GM12872 (cell line): ENCODE data around the gene NEK6.

Source experiments
- TF ChIP-seq, protein P1 (sequence below): IDR thresholded peaks from 3 replicates; pipeline ENCODE4 v1.5.1; 2011; ENCODE audit warnings: low read depth, mild to moderate bottlenecking, low read length, moderate library complexity; ENCODE audit not compliant: insufficient read depth

Gene NEK6

DNA sequence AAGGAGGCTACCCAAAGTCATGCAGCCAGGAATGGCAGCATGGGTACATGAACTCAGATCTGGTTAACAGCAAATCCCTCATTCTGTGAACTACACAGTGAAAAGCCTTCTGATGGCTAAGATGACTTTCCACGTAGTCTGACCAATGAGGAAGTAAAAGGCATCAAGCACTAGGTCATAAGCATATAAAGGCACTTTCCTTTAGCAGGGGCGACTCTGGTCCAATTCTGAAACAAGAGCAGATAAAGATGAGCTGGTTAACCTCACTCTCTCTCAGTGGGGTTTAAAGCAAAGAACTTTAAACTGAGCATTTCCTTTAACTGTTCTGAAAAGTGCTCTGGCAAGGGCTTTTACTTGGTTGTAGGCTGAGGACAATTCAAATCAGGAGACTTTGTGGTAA lies 136.4 kb downstream of the NEK6 start:
- TF ChIP-seq, protein P1, sequence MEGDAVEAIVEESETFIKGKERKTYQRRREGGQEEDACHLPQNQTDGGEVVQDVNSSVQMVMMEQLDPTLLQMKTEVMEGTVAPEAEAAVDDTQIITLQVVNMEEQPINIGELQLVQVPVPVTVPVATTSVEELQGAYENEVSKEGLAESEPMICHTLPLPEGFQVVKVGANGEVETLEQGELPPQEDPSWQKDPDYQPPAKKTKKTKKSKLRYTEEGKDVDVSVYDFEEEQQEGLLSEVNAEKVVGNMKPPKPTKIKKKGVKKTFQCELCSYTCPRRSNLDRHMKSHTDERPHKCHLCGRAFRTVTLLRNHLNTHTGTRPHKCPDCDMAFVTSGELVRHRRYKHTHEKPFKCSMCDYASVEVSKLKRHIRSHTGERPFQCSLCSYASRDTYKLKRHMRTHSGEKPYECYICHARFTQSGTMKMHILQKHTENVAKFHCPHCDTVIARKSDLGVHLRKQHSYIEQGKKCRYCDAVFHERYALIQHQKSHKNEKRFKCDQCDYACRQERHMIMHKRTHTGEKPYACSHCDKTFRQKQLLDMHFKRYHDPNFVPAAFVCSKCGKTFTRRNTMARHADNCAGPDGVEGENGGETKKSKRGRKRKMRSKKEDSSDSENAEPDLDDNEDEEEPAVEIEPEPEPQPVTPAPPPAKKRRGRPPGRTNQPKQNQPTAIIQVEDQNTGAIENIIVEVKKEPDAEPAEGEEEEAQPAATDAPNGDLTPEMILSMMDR: no peak

DNA sequence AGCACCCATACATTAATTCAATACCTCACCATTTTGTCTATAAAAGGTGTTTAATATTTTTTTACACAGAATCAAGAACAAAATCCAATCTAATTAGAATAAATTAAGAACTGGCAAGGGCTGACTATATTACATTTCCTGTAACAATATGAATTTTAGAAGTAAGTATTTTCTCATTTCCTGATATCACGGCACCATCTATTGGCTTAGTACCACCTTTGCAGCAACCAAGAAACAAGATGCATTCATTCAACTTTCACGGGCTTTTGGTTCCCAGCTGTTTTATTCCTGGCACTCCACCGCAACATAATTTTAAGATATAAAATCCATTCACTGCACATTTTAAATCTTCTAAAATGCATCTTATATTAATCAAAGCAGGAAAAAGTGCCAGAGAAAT lies 136.8 kb downstream of the NEK6 start:
- TF ChIP-seq, protein P1: no peak

DNA sequence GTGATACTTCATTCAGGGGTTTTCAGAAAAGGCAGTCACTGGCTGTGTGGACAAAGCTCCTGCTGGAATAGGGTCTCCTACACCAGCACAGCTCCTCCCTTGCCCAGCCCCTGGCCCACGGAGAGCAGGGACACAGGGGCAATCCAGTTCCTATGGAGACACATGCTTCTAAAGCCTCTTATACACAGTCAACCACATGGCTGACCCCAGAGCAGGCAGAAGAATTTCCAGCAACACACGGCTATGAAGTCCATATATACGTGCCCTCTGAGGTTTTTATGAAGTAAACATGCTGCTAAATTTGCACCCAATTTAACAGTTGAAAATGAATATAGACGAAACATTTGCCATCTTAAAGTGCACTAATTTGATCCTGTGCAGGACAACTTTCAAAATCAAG lies 138.1 kb downstream of the NEK6 start:
- TF ChIP-seq, protein P1: no peak

- TF ChIP-seq, protein P1: no peak
Measured at GRCh38 chr9:124398191-124398935, 140.6 kb downstream of the NEK6 start.

GRCh38 chr9:124399323-124399967 lies 141.7 kb downstream of the NEK6 start:
- TF ChIP-seq, protein P1: no peak

DNA sequence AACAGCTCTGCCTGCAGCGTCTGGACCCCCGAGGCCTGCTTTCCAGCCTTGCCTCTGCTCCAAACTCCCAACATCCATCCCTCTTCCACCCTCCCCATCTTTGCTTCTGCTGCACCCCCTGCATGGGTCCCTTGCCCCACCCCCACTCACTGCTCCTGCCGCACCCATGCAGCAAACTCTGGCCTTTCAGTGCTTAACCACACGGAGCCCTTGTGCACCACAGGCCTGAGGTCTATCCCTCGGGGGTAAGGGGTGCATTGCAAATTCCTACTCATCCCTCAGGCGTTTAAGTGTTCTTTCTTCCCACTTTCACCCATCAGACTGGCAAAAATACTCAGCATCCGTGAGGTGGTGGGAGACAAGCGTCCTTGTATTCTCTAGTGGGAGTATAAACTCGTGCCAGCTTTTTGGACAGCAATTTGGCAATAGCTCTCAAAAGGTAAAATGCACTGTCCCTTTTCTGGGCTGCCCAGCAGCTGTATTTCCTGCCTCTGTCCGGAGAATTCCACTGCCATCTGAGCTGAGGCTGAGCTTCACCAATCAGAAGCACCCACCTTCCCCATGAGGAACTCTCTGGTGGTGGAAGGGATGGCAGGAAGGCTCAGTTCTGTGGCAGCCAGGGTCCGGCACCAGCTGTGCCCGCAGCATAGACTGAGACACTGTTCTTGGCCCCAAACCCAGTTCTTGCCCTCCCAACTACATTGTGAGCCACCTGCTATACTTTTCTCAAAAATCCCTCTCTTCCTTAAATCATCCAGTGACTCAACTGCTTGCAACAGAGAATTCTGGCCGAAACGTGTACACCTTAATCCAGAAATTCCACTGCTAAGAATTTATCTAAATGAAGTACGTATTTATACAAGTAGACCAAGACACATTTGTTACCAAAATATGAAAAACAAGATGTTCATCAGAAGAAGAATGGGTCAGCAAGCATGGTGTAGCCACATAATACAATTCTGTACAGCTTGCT lies 142.5 kb downstream of the NEK6 start:
- TF ChIP-seq, protein P1: no peak
